HepG2 (cell line): Measurements from ENCODE around the gene TMEM114. TPM values are rescaled to one million over a fixed set of nuclear protein-coding genes. Genes with fewer than 3 reads are reported as not detected.

ENCODE experiments used
- ATAC-seq: fragments of 200-7000 bp; cut with Tn5 transposase; 3 replicates; pipeline ENCODE4 v1.9.1; 2020; ENCODE audit warnings: mild to moderate bottlenecking, moderate library complexity
- BruUV-seq: library from RNA; stranded (reverse); fragments of 400-500 nt; replicated peaks from 2 replicates; lab custom pipeline; 2021; lab: Mats Ljungman, UMichigan
- CTCF ChIA-PET: fragments of 300-600 bp; formaldehyde crosslinking; extraction: SDS; loops from one replicate; lab custom pipeline; 2021; ENCODE audit warnings: low total read pairs, inconsistent platforms, low intra/inter-chr PET ratio; lab: Yijun Ruan, JAX
- POLR2A ChIA-PET: fragments of 350-600 bp; sonication (Branson Sonifier 250); formaldehyde crosslinking; loops from one replicate; lab custom pipeline; 2020; ENCODE audit warnings: antibody characterized with exemption, inconsistent platforms; lab: Yijun Ruan, JAX
- DNase-seq: peaks from one replicate; pipeline ENCODE4 v3.0.0-alpha.2; 2015; ENCODE audit warnings: low spot score
- FAIRE-seq: peaks from 3 replicates; lab custom pipeline; 2011; peaks lifted over from hg19 to GRCh38; lab: Jason Lieb, UNC
- H2AFZ ChIP-seq: one replicate; pipeline ENCODE4 v1.6.1; 2011; ENCODE audit warnings: low read length, inconsistent platforms
- H3K27ac ChIP-seq: fragments of 300-600 bp; 3 replicates; pipeline ENCODE4 v1.8.0; 2011; ENCODE audit warnings: mixed run types, mild to moderate bottlenecking, mixed read lengths, low read length, inconsistent platforms; ENCODE audit not compliant: insufficient read depth; ENCODE audit errors: extremely low read length
- H3K27me3 ChIP-seq, 2 experiments: fragments of 200-600 bp in 1 of 2; 2 replicates in 1 of 2; 3 replicates in 1 of 2; pipeline versions ENCODE4 v1.6.0 to v1.8.0; 2011; ENCODE audit warnings: low read length in 2 of 2, mild to moderate bottlenecking in 2 of 2, moderate library complexity in 2 of 2, inconsistent platforms in 1 of 2; ENCODE audit not compliant: insufficient read depth in 2 of 2, control insufficient read depth in 1 of 2
- H3K36me3 ChIP-seq, 2 experiments: fragments of 200-600 bp in 1 of 2; replicated peaks in 1 of 2; 2 replicates in 1 of 2; 3 replicates in 1 of 2; pipeline versions ENCODE4 v1.5.1 to v1.8.0; 2011; ENCODE audit warnings: low read length in 2 of 2, inconsistent platforms in 1 of 2; ENCODE audit not compliant: insufficient read depth in 2 of 2, control insufficient read depth in 1 of 2
- H3K4me1 ChIP-seq: 2 replicates; pipeline ENCODE4 v1.5.1; 2012; ENCODE audit warnings: low read length, inconsistent platforms; ENCODE audit not compliant: insufficient read depth
- H3K4me2 ChIP-seq: 2 replicates; pipeline ENCODE4 v1.6.0; 2011; ENCODE audit warnings: low read depth, low read length, inconsistent platforms
- H3K4me3 ChIP-seq, 3 experiments: fragments of 200-600 bp in 1 of 3; sonication (generic), shearing (Covaris generic) in 1 of 3; replicated peaks in 1 of 3; 2 replicates each; pipeline ENCODE4 v1.5.1; 2011 to 2016; ENCODE audit warnings: low read length in 3 of 3, inconsistent platforms in 2 of 3, low read depth in 2 of 3, mild to moderate bottlenecking in 2 of 3, control low read depth in 1 of 3, mixed read lengths in 1 of 3; ENCODE audit not compliant: insufficient read depth in 1 of 3
- H3K79me2 ChIP-seq: one replicate; pipeline ENCODE4 v1.6.1; 2011; ENCODE audit warnings: low read length, inconsistent platforms; ENCODE audit not compliant: insufficient read depth
- H3K9ac ChIP-seq: 2 replicates; pipeline ENCODE4 v1.6.0; 2011; ENCODE audit warnings: mild to moderate bottlenecking, low read depth, low read length, inconsistent platforms; ENCODE audit not compliant: insufficient read depth
- H3K9me3 ChIP-seq: 2 replicates; pipeline ENCODE4 v1.5.1; 2012; ENCODE audit warnings: mild to moderate bottlenecking, low read length
- H4K20me1 ChIP-seq: 2 replicates; pipeline ENCODE4 v1.6.0; 2011; ENCODE audit warnings: inconsistent platforms, mild to moderate bottlenecking, low read length, moderate library complexity; ENCODE audit not compliant: insufficient read depth
- ASH2L ChIP-seq: fragments of 300-600, 200-600 bp; sonication (generic); IDR thresholded peaks from 2 replicates; pipeline ENCODE4 v1.7.0; 2017; ENCODE audit warnings: low read depth, mild to moderate bottlenecking, moderate library complexity, mixed read lengths, low read length; ENCODE audit not compliant: insufficient read length
- CBX5 ChIP-seq: sonication (generic); formaldehyde crosslinking; IDR thresholded peaks from 2 replicates; pipeline ENCODE4 v1.4.0; 2020; ENCODE audit warnings: missing genetic modification reagents, borderline replicate concordance
- CREM ChIP-seq, 2 experiments: sonication (generic) in 1 of 2; formaldehyde crosslinking in 1 of 2; IDR thresholded peaks; 2 replicates each; pipeline versions ENCODE4 v1.4.0 to v1.6.1; 2016 to 2020; ENCODE audit warnings: antibody characterized with exemption in 1 of 2, mild to moderate bottlenecking in 1 of 2, missing genetic modification reagents in 1 of 2
- ETV5 ChIP-seq: IDR thresholded peaks from 2 replicates; pipeline ENCODE4 v1.6.1; 2018; ENCODE audit warnings: missing biosample characterization, missing genetic modification reagents, inconsistent platforms, borderline replicate concordance
- ZBTB38 ChIP-seq: sonication (generic); formaldehyde crosslinking; IDR thresholded peaks from 2 replicates; pipeline ENCODE4 v1.5.1; 2020; ENCODE audit warnings: mild to moderate bottlenecking, missing genetic modification reagents
- ZNF451 ChIP-seq: sonication (generic); formaldehyde crosslinking; IDR thresholded peaks from 2 replicates; pipeline ENCODE4 v1.5.0; 2020; ENCODE audit warnings: mild to moderate bottlenecking, missing genetic modification reagents
- ZNF552 ChIP-seq: sonication (generic); formaldehyde crosslinking; IDR thresholded peaks from 2 replicates; pipeline ENCODE4 v1.9.0; 2022; ENCODE audit warnings: missing genetic modification reagents, mild to moderate bottlenecking, borderline replicate concordance
- WGBS: methylation state at CpG from one replicate; pipeline ENCODE4 v1.1.6; 2017; ENCODE audit warnings: low lambda C conversion rate; 5-methylcytosine and 5-hydroxymethylcytosine counted together
- in situ Hi-C: cut with HindIII; loops from 2 replicates; pipeline ENCODE4 v1.10.0; 2017; ENCODE audit warnings: low pct_unique_long_range_greater_than_20kb; ENCODE audit not compliant: extremely low pct_ligation_motif_present
- intact Hi-C: fragments of 100-400 bp; cut with micrococcal nuclease; formaldehyde crosslinking; loops from one replicate; pipeline ENCODE4 v1.10.0; 2022; ENCODE audit not compliant: unreplicated experiment
- polyA plus RNA-seq, 8 experiments: library from polyadenylated mRNA; depleted of rRNA in 3 of 8; stranded (reverse) in 7 of 8; unstranded in 1 of 8; fragments of >200 nt; fragmentation: Illumina TruSeq in 4 of 8; extraction: Trizol in 4 of 8; gene quantifications; 2 replicates each; pipeline versions ENCODE4 v1.2.1 to v1.2.3, GENCODE V29; 2011 to 2016; ENCODE audit warnings: low read depth in 4 of 8, missing spikeins in 1 of 8, mixed read lengths in 1 of 8; ENCODE audit not compliant: insufficient read depth in 1 of 8
- total RNA-seq, 5 experiments: library from RNA; depleted of rRNA; stranded (reverse); fragments of >200 nt; fragmentation: Illumina TruSeq; extraction: Trizol; gene quantifications; 2 replicates each; pipeline ENCODE4 v1.2.3, GENCODE V29; 2016; ENCODE audit warnings: low read depth in 1 of 5
- TF ChIP-seq, protein P1 (sequence below): sonication (generic); formaldehyde crosslinking; IDR thresholded peaks from 2 replicates; pipeline ENCODE4 v1.5.1; 2020; ENCODE audit warnings: mild to moderate bottlenecking, missing genetic modification reagents, borderline replicate concordance
- TF ChIP-seq, protein P2 (sequence below): sonication (generic); formaldehyde crosslinking; conservative IDR thresholded peaks from 2 replicates; pipeline ENCODE4 v1.4.0; 2020; ENCODE audit warnings: missing genetic modification reagents
- TF ChIP-seq, protein P3 (sequence below): sonication (generic); formaldehyde crosslinking; IDR thresholded peaks from 2 replicates; pipeline ENCODE4 v1.4.0; 2020; ENCODE audit warnings: mild to moderate bottlenecking, missing genetic modification reagents

TMEM114 gene
- total and polyA plus RNA-seq, 2 of the 13 experiments (the other 11 are each of a cell fraction or from before 2014, with no cell fraction given), result not detected

DNA sequence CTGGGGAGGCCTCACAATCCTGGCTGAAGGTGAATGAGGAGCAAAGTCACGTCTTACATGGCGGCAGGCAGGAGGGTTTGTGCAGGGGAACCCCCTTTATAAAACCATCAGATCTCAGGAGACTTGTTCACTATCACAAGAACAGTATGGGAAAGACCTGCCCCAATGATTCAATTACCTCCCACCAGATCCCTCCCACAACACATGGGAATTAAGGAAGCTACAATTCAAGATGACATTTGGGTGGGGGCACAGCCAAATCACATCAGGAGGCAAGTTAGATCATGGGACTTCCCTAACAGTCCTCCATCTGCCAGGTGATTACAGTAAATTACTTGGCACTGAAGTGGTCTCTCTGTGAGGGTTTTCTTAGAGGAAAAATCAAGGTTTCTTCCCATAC is 5.3 kb downstream of the TMEM114 start:
- in situ Hi-C loops, result no loop called here
- no TSS peak for BruUV-seq
- Histone ChIP-seq H3K27me3 (peaks cover 13 to 46% of the 10 kb centered on the region in 2 experiments; a peak in 4 of 5 replicates), H3K79me2 (no peaks in the 10 kb centered on the region), H4K20me1 (no peaks in the 10 kb centered on the region), H3K4me3 (no peak overlapping the region), H3K4me2 (no peak overlapping the region), H3K9me3 (no peaks in the 10 kb centered on the region), H3K4me1 (peaks cover 24% of the 10 kb centered on the region), H3K9ac (no peak overlapping the region), H3K27ac (no peak overlapping the region), H3K36me3 (no peaks in the 10 kb centered on the region), H2AFZ (no peak overlapping the region)
- POLR2A ChIA-PET, result no interaction called here
- DNase-seq, result no peak
- TF ChIP-seq ZNF451 (CRISPR knock-in tag) (no peak), ASH2L (no peak), ZBTB38 (CRISPR knock-in tag) (no peak), CREM (IDR thresholded peaks at IDR 0.05) (no peak), CREM (CRISPR knock-in tag; IDR thresholded peaks at IDR 0.05) (no peak), ZNF552 (CRISPR knock-in tag) (no peak), ETV5 (CRISPR knock-in tag) (no peak), CBX5 (no peak)
- TF ChIP-seq, protein P1, sequence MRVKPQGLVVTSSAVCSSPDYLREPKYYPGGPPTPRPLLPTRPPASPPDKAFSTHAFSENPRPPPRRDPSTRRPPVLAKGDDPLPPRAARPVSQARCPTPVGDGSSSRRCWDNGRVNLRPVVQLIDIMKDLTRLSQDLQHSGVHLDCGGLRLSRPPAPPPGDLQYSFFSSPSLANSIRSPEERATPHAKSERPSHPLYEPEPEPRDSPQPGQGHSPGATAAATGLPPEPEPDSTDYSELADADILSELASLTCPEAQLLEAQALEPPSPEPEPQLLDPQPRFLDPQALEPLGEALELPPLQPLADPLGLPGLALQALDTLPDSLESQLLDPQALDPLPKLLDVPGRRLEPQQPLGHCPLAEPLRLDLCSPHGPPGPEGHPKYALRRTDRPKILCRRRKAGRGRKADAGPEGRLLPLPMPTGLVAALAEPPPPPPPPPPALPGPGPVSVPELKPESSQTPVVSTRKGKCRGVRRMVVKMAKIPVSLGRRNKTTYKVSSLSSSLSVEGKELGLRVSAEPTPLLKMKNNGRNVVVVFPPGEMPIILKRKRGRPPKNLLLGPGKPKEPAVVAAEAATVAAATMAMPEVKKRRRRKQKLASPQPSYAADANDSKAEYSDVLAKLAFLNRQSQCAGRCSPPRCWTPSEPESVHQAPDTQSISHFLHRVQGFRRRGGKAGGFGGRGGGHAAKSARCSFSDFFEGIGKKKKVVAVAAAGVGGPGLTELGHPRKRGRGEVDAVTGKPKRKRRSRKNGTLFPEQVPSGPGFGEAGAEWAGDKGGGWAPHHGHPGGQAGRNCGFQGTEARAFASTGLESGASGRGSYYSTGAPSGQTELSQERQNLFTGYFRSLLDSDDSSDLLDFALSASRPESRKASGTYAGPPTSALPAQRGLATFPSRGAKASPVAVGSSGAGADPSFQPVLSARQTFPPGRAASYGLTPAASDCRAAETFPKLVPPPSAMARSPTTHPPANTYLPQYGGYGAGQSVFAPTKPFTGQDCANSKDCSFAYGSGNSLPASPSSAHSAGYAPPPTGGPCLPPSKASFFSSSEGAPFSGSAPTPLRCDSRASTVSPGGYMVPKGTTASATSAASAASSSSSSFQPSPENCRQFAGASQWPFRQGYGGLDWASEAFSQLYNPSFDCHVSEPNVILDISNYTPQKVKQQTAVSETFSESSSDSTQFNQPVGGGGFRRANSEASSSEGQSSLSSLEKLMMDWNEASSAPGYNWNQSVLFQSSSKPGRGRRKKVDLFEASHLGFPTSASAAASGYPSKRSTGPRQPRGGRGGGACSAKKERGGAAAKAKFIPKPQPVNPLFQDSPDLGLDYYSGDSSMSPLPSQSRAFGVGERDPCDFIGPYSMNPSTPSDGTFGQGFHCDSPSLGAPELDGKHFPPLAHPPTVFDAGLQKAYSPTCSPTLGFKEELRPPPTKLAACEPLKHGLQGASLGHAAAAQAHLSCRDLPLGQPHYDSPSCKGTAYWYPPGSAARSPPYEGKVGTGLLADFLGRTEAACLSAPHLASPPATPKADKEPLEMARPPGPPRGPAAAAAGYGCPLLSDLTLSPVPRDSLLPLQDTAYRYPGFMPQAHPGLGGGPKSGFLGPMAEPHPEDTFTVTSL (CRISPR knock-in tag), result no peak
- TF ChIP-seq, protein P2, sequence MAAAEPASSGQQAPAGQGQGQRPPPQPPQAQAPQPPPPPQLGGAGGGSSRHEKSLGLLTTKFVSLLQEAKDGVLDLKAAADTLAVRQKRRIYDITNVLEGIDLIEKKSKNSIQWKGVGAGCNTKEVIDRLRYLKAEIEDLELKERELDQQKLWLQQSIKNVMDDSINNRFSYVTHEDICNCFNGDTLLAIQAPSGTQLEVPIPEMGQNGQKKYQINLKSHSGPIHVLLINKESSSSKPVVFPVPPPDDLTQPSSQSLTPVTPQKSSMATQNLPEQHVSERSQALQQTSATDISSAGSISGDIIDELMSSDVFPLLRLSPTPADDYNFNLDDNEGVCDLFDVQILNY (CRISPR knock-in tag), result no peak
- TF ChIP-seq, protein P3, sequence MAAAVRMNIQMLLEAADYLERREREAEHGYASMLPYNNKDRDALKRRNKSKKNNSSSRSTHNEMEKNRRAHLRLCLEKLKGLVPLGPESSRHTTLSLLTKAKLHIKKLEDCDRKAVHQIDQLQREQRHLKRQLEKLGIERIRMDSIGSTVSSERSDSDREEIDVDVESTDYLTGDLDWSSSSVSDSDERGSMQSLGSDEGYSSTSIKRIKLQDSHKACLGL (CRISPR knock-in tag), result no peak
- ATAC-seq, result no peak
- FAIRE-seq, result no peak
- 26% methylated on average over 2 of the region's 2 CpGs for WGBS
- CTCF ChIA-PET, result no interaction called here
- intact Hi-C loops, result no loop called here
